PC-3 (cell line): ENCODE data around the gene TPRG1. TPM values are rescaled to one million over a fixed set of nuclear protein-coding genes. Genes with fewer than 3 reads are reported as not detected.

Experiments
- ATAC-seq: fragments of 200-7000 bp; cut with Tn5 transposase; 2 replicates; pipeline ENCODE4 v1.9.1; 2020; ENCODE audit warnings: mild to moderate bottlenecking, moderate library complexity
- BruUV-seq: library from RNA; stranded (reverse); fragments of 400-500 nt; replicated peaks from 2 replicates; lab custom pipeline; 2021; lab: Mats Ljungman, UMichigan
- CTCF ChIA-PET: fragments of 300-600 bp; sonication (Branson Sonifier 250); formaldehyde crosslinking; loops from one replicate; lab custom pipeline; 2022; ENCODE audit warnings: antibody characterized with exemption; lab: Charles Lee
- POLR2A ChIA-PET: fragments of 300-600 bp; sonication (Branson Sonifier 250); formaldehyde crosslinking; loops from one replicate; lab custom pipeline; 2022; ENCODE audit warnings: antibody characterized with exemption; ENCODE audit not compliant: unreplicated experiment; lab: Charles Lee
- DNase-seq: peaks from one replicate; pipeline ENCODE4 v3.0.0-alpha.2; 2015
- H2AFZ ChIP-seq: fragments of 300-600 bp; sonication (generic); 2 replicates; pipeline ENCODE4 v1.6.0; 2016; ENCODE audit warnings: antibody characterized with exemption, low read length
- H3F3A ChIP-seq: fragments of 300-600 bp; sonication (generic); one replicate; pipeline ENCODE4 v1.6.0; 2017; ENCODE audit warnings: antibody characterized with exemption, low read length, control low read depth, mild to moderate bottlenecking; ENCODE audit not compliant: unreplicated experiment
- H3K27ac ChIP-seq: fragments of 300-600 bp; sonication (generic); 2 replicates; pipeline ENCODE4 v1.5.1; 2016; ENCODE audit warnings: mild to moderate bottlenecking, low read length
- H3K27me3 ChIP-seq: fragments of 300-600 bp; sonication (generic); 2 replicates; pipeline ENCODE4 v1.6.1; 2016; ENCODE audit warnings: low read length, mixed read lengths
- H3K36me3 ChIP-seq: fragments of 300-600 bp; sonication (generic); 2 replicates; pipeline ENCODE4 v1.6.1; 2016; ENCODE audit warnings: low read depth, mixed run types, low read length, mixed read lengths
- H3K4me1 ChIP-seq: fragments of 300-600 bp; sonication (generic); 2 replicates; pipeline ENCODE4 v1.5.1; 2016; ENCODE audit warnings: low read length; ENCODE audit not compliant: insufficient read depth
- H3K4me2 ChIP-seq: fragments of 300-600 bp; sonication (generic); 2 replicates; pipeline ENCODE4 v1.6.0; 2016; ENCODE audit warnings: low read length
- H3K4me3 ChIP-seq: fragments of 300-600 bp; sonication (generic); 2 replicates; pipeline ENCODE4 v1.5.1; 2016; ENCODE audit warnings: mild to moderate bottlenecking, low read length, mixed read lengths
- H3K79me2 ChIP-seq: fragments of 300-600 bp; sonication (generic); 2 replicates; pipeline ENCODE4 v1.6.1; 2017; ENCODE audit warnings: low read length, mixed read lengths
- H3K9ac ChIP-seq: fragments of 300-600 bp; sonication (generic); 2 replicates; pipeline ENCODE4 v1.6.0; 2016; ENCODE audit warnings: mild to moderate bottlenecking, low read length
- H3K9me2 ChIP-seq: fragments of 300-600 bp; sonication (generic); replicated peaks from 2 replicates; pipeline ENCODE4 v1.6.1; 2016; ENCODE audit warnings: mixed run types, low read length, mixed read lengths
- H3K9me3 ChIP-seq: fragments of 300-600 bp; sonication (generic); 2 replicates; pipeline ENCODE4 v1.6.1; 2016; ENCODE audit warnings: low read length, mixed read lengths
- H4K20me1 ChIP-seq: fragments of 300-600 bp; sonication (generic); 2 replicates; pipeline ENCODE4 v1.6.1; 2016; ENCODE audit warnings: low read length, mixed read lengths
- EZH2 ChIP-seq: fragments of 300-600 bp; sonication (generic); IDR thresholded peaks from one replicate; pipeline ENCODE4 v1.6.1; 2017; ENCODE audit warnings: antibody characterized with exemption, mild to moderate bottlenecking, low read length; ENCODE audit not compliant: unreplicated experiment
- EZH2phosphoT487 ChIP-seq: fragments of 300-600 bp; sonication (generic); IDR thresholded peaks from 2 replicates; pipeline ENCODE4 v1.6.1; 2018; ENCODE audit warnings: mild to moderate bottlenecking, antibody characterized with exemption, low read length, borderline replicate concordance
- intact Hi-C: fragments of 100-400 bp; cut with micrococcal nuclease; formaldehyde crosslinking; loops from 2 replicates; pipeline ENCODE4 v1.9.0; 2023
- total RNA-seq: library from RNA; depleted of rRNA; stranded (reverse); fragments of >200 nt; gene quantifications from 2 replicates; pipeline ENCODE4 v1.2.3, GENCODE V29; 2014
- TF ChIP-seq, protein P1 (sequence below): fragments of 300-600 bp; sonication (generic); conservative IDR thresholded peaks from 2 replicates; pipeline ENCODE4 v1.5.1; 2017; ENCODE audit warnings: antibody characterized with exemption, low read depth, mild to moderate bottlenecking, low read length

Gene TPRG1
- total RNA-seq, 1 experiment from 2014 or later = 1.2 TPM

GRCh38 chr3:189286916-189287315 lies 115.1 kb downstream of the TPRG1 start:
- CTCF ChIA-PET = no interaction called here
- no peak for TF ChIP-seq EZH2
- no peak for TF ChIP-seq EZH2phosphoT487
- TF ChIP-seq, protein P1, sequence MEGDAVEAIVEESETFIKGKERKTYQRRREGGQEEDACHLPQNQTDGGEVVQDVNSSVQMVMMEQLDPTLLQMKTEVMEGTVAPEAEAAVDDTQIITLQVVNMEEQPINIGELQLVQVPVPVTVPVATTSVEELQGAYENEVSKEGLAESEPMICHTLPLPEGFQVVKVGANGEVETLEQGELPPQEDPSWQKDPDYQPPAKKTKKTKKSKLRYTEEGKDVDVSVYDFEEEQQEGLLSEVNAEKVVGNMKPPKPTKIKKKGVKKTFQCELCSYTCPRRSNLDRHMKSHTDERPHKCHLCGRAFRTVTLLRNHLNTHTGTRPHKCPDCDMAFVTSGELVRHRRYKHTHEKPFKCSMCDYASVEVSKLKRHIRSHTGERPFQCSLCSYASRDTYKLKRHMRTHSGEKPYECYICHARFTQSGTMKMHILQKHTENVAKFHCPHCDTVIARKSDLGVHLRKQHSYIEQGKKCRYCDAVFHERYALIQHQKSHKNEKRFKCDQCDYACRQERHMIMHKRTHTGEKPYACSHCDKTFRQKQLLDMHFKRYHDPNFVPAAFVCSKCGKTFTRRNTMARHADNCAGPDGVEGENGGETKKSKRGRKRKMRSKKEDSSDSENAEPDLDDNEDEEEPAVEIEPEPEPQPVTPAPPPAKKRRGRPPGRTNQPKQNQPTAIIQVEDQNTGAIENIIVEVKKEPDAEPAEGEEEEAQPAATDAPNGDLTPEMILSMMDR = no peak
- Histone ChIP-seq H3K9me3 (no peaks in the 10 kb centered on the region), H2AFZ (no peak overlapping the region), H3K36me3 (no peaks in the 10 kb centered on the region), H3K79me2 (no peaks in the 10 kb centered on the region), H4K20me1 (no peaks in the 10 kb centered on the region), H3K4me3 (no peak overlapping the region), H3K9me2 (no peaks in the 10 kb centered on the region), H3F3A (no peaks in the 10 kb centered on the region), H3K9ac (no peak overlapping the region), H3K4me2 (no peak overlapping the region), H3K27me3 (no peaks in the 10 kb centered on the region), H3K27ac (no peak overlapping the region), H3K4me1 (no peaks in the 10 kb centered on the region)
- no TSS peak for BruUV-seq
- intact Hi-C loops = no loop called here
- ATAC-seq (no peak), DNase-seq (no peak)
- POLR2A ChIA-PET = no interaction called here

- ChIA-PET POLR2A (interaction anchor here (0.7 kb wide), 1 partner anchor 33 kb away, joined by 3 read pairs; no protein-coding TSS in a partner anchor), CTCF (no interaction called here)
- DNase-seq (no peak), ATAC-seq (no peak)
- H3K4me2 ChIP-seq = no peak overlapping the region
- no peak overlapping the region for H3K4me3 ChIP-seq
- no peaks in the 10 kb centered on the region for H4K20me1 ChIP-seq
- no peaks in the 10 kb centered on the region for H3K27me3 ChIP-seq
- H3K4me1 ChIP-seq = peaks cover 8% of the 10 kb centered on the region; the same call in 1 of the 2 replicates
- H3K79me2 ChIP-seq = no peaks in the 10 kb centered on the region
- no TSS peak for BruUV-seq
- no peaks in the 10 kb centered on the region for H3K9me2 ChIP-seq
- H3K9me3 ChIP-seq = no peaks in the 10 kb centered on the region
- H3K27ac ChIP-seq = no peak overlapping the region
- H3F3A ChIP-seq = no peaks in the 10 kb centered on the region
- no peak overlapping the region for H2AFZ ChIP-seq
- no peaks in the 10 kb centered on the region for H3K36me3 ChIP-seq
- TF ChIP-seq EZH2 (no peak), EZH2phosphoT487 (no peak)
- TF ChIP-seq, protein P1 = no peak
- H3K9ac ChIP-seq = no peak overlapping the region
- intact Hi-C loops = no loop called here
These were observed 116.8 kb downstream of the TPRG1 start for GRCh38 chr3:189288348-189289235.

GRCh38 chr3:189289251-189289650 lies 117.5 kb downstream of the TPRG1 start:
- no TSS peak for BruUV-seq
- H3K4me1 ChIP-seq = peaks cover 8% of the 10 kb centered on the region; the same call in 1 of the 2 replicates
- ChIA-PET CTCF (no interaction called here), POLR2A (no interaction called here)
- no peaks in the 10 kb centered on the region for H3K27me3 ChIP-seq
- no peak overlapping the region for H3K27ac ChIP-seq
- H3F3A ChIP-seq = no peaks in the 10 kb centered on the region
- no peak overlapping the region for H2AFZ ChIP-seq
- no peaks in the 10 kb centered on the region for H3K79me2 ChIP-seq
- no peak for ATAC-seq
- no peak overlapping the region for H3K4me3 ChIP-seq
- H3K9me3 ChIP-seq = no peaks in the 10 kb centered on the region
- no peaks in the 10 kb centered on the region for H3K36me3 ChIP-seq
- H3K4me2 ChIP-seq = no peak overlapping the region
- H3K9ac ChIP-seq = no peak overlapping the region
- H4K20me1 ChIP-seq = no peaks in the 10 kb centered on the region
- TF ChIP-seq, protein P1 = no peak
- TF ChIP-seq EZH2 = no peak
- TF ChIP-seq EZH2phosphoT487 = no peak
- H3K9me2 ChIP-seq = no peaks in the 10 kb centered on the region
- intact Hi-C loops = no loop called here
- no peak for DNase-seq
